ENCODE results near the gene FAM174C. TPM values are rescaled to one million over a fixed set of nuclear protein-coding genes. Genes with fewer than 3 reads are reported as not detected.

Gene FAM174C
- total RNA-seq, 1 experiment from 2014 or later = 90.5 TPM

DNA sequence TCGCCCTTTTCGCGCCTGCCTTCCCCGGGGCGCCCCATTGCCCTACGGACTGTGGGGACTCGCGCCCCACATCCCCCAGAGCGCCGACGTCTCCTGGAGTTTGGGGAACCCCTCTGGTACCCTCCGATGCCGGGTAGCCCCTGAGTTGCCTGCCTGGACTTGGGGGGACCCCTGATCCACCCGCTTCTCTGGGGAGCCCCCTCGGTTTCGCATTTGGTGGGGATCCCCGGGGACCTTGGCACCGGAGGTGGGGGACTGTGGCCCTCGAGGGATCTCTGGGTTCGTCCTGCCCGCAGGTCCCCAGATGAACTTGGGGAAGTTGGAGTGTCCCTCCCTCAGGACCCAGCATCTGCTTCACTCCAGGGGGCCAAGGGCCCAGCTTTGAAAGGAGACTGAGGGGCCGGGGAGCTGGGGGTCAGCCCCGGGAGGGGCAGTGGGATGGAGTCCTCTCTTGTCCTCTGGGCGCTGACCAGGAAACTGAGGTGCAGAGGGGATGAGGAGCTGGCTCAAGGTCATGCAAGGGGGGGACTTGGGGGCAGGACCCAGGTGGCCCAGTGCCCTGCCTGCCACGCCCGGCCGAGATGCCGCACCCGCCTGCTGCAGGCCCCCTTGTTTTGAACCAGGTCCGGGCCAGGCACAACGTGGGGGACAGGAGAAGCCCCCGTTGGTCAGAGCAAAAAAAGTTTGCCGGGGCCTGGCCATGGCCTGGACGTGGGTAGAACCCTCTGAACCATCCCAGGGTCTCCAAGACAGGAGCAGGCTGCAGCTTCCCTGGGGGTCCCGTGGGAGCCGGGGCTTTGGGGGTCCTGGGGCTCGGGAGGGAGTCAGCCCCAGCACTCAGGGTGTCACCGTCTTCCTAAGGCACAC lies 11.4 kb downstream of the FAM174C start:
- DNase-seq (ENCODE audit: low spot score) = no peak

DNA sequence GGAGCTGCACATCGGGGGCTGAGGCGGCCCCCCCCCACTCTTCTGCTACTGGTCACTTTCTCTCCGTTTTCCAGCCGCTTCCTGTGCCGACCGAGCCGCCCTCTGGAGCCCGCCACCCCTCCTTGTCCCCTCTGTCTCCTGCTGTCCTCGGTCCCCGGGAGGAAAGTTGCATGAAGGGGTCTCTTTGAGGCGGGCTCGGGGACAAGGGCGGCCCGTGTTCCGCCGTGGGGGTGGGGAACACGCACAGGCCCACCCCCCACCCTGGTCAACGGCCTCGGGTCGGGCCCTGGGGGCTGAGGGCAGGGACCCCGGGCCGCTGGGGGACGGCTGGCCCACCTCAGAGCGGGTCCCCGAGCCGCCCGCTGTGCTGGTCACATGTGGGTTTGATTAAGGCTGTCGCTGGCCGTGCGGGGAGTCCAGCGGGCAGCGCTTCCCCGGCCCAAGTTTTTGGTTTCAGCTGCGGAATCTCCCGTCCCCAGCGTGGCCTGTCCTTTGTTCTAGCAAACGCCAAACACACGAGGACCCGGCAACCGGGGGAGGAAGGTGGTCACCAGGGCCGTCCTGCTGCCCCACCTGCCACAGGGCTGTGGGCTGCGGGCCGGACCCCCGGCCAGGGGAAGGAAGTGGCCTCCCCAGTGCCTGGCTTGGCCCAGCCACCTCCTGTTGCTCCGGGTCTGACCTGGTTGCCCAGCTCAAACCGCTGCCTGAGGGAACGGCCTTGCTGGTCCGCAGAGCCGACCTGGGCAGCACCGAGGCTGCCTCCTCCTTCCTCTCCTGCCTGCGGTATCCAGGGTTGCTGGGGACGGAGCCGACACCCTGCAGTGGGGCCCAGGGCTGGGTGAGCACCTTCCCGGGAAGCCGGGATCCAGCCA lies 12.3 kb downstream of the FAM174C start:
- DNase-seq (ENCODE audit: low spot score) = no peak

GRCh38 chr19:1288226-1288612 lies 12.9 kb downstream of the FAM174C start:
- DNase-seq (ENCODE audit: low spot score) = no peak

GRCh38 chr19:1288833-1289685 lies 13.7 kb downstream of the FAM174C start:
- DNase-seq (ENCODE audit: low spot score) = no peak

- DNase-seq (ENCODE audit: low spot score) = no peak
Observed at GRCh38 chr19:1289686-1290025, 14.3 kb downstream of the FAM174C start.

DNA sequence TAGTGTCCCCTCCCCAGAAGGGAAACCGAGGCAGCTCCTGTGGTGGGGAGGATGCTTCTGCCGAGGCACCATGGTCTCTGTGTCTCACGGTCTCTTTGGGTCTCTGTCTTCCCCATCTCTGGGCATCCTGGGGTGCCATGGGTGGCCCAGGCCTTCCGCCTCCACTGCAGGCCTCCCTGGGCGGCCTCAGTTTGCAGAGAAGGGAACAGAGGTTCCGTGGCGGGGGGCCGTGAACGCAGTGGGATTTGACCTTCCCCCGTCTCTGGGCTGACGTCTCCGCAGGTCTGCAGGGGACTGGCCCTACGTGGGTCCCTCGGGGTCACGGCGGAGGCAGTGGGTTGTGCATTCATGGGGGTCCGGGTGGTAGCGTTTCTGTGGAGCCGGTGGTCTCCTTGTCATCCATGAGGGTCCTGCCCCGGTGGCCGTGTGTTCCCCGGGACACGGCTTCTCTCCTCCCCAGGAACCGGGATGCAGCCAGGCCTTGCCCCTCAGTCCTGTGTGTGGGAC lies 14.9 kb downstream of the FAM174C start:
- no peak for DNase-seq (ENCODE audit: low spot score)

DNA sequence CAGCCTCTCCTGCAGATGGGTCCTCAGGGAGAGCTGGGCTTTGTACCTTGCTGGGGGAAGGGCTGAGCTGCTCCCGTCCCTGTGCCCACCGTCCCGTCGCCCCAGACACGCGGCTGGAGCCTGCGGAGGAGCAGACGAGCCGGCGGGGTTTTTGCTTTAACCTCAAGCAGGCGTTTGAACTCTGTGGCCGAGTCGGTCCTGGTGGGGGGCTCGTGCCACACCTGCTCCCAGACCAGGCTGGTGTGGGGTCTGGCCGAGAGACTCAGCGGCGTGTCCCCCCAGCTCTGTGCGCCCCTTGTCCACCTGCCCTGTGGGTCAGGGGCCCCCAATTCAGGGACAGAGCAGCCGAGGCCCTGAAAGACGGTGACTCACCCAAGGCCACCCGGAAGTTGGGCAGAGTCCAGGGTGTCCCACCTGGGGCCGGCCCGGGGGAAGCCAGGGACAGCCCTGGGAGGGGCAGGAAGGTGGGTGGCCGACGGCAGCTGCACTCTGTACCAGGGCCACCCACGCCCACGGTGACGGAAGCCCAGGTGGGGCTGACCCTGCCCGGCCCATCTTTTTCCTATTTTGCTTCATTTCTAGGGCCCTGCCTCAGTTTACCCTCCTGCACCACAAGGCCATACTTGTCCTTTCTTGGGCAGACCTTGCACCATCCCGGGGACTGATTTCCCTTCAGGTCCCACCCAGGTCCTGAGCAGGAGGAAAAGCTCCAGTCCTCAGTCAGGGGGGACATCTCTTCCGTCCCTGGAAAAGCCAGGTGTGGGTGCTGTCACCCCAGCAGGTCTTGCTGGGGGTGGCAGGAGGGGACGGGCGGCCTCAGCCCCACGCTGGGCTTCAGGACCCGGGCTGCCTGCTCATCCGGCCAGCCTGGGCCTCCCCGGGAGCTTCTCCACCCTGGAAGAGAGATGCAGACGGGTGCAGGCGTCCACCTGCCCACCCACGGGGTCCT lies 15.6 kb downstream of the FAM174C start:
- no peak for DNase-seq (ENCODE audit: low spot score)

DNA sequence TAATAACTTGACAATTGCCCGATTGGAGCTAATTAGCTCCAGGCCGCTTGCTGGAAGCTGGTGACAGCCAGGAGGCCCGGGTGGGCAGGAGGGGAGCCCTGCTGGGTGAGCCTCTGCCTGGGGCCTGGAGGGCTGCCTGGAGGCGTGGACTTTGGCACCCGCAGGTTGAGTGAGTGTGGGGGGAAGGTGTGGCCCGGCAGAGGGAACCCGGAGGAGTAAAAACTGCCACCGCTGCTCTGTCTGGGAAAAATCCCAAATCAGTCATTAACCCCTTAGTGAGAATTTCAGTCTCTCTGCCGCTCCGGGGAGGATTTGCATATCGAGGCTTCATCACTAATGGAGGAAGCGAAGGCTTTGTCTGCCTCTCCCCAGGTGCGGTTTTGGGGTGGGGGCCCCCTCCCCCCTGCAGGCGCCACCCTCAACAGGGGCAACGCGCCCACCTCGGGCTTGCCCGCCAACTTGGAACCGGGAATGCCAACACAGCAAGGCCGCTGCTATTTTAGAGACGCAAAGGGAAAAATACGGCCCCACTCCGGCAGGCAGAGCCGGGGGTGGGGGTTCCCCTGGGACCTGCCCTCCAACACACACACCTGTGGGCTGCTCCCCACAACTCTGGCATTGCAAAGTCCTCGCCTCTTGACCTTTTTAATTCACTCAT lies 16.6 kb downstream of the FAM174C start:
- no peak for DNase-seq (ENCODE audit: low spot score)

DNA sequence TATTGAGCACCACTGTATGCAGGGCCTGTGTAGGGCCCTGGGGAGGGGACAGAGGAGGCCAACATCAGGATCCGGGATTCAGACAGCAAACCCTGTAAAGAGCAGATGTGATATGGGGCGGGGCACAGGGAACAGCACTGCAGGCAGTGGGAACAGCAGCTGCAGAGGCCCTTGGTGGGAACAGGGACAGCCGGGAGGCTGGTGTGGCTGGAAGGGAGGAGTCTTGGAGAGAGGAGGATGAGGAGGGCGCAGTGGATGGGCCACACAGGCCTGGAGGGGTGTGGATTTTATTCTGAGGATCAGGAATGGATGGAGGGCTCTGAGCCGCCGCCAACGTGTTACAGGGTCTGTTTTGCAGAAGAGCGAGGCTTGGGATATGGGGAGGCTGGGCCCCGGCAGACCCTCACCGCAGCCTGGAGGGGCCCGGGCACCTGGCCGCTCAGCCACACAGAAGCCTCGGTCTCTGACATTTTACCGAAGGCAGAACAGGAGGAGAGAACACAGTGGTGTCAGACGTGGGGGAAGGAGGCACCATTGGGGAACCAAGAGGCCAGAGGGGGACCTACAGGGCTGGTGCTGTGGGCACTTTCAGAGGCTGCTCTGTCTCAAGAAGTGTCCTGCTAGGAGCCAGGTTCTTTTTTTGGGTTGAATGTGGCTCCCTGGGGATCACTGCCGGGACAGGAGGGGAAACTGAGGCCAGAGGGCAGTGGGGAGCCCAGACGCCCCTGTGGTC lies 17.3 kb downstream of the FAM174C start:
- DNase-seq (ENCODE audit: low spot score) = no peak

GRCh38 chr19:1293782-1294604 lies 18.7 kb downstream of the FAM174C start:
- no peak for DNase-seq (ENCODE audit: low spot score)

DNA sequence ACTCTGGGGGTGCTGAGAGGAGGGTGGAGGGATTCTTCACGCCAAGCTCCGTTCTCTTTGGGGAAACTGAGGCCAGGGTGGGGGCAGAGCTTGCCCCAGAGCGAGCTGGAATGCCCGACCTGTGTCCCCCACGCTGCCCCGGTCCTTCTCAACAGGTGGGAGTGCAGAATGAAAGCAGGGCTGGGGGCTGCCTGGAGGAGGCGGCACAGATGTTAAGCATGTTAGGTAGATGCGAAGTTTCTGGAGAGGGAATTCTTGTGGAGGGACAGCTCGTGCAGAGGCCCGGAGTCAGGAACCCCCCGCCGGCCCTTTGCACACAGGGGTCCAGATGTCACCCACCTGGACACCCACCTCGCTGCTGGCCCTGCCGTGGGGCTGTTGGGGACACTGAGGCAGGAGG lies 19.4 kb downstream of the FAM174C start:
- DNase-seq (ENCODE audit: low spot score) = no peak

- DNase-seq (ENCODE audit: low spot score) = no peak
Observed at GRCh38 chr19:1295169-1296012, 20.1 kb downstream of the FAM174C start.

DNA sequence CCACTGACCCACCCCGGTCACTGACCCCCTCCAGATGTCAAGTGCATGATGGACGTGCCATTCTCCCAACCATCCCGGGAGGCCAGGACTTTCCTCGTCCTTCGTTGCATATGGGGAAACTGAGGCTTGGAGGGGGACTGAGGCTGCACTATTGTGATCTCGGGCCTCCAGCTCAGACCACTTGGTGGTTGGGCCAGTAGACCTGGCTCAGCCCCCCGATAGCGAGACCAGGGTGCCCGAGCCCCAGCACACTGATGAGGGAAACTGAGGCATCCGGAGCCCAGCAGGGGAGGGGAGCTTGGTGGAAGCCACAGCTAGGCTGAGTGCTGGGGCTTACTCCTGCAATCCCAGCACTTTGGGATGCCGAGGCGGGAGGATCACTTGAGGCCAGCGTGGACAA lies 20.7 kb downstream of the FAM174C start:
- no peak for DNase-seq (ENCODE audit: low spot score)

GRCh38 chr19:1296575-1297271 lies 21.4 kb downstream of the FAM174C start:
- DNase-seq (ENCODE audit: low spot score) = no peak

GRCh38 chr19:1298235-1298634 lies 22.9 kb downstream of the FAM174C start:
- no peak for DNase-seq (ENCODE audit: low spot score)

DNA sequence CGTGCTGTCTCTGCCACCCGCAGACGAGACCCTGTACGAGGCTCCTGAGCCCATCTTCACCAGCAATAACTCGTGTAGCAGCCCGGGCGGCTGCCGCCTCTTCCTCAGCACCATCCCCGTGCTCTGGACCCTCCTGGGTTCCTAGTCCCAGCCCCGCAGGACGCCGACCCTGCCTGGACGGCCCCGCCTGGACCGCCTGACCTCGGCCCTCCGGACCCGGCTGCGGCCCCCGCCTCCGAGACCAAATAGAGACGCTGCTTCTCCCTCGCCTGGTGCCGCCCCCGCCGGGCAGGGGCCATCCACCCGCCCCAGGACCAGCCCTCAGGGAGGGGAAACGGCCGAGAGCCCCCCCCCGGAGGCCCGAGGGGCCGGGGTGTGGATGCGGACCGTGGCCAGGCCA lies 24.5 kb downstream of the FAM174C start:
- no peak for DNase-seq (ENCODE audit: low spot score)
